HEK293 (cell line): Measurements from ENCODE around the gene ANKRD11.

Experiments used
- CTCF ChIP-seq: fragments of 450-650 bp; formaldehyde crosslinking; IDR thresholded peaks from 2 replicates; pipeline ENCODE4 v1.5.1; 2016; ENCODE audit warnings: missing biosample characterization, missing genetic modification characterization
- GLI4 ChIP-seq: fragments of 450-650 bp; formaldehyde crosslinking; IDR thresholded peaks from 2 replicates; pipeline ENCODE4 v1.5.1; 2016; ENCODE audit warnings: missing biosample characterization, missing genetic modification characterization
- KLF16 ChIP-seq: fragments of 450-650 bp; formaldehyde crosslinking; IDR thresholded peaks from 2 replicates; pipeline ENCODE4 v1.5.1; 2017; ENCODE audit warnings: missing biosample characterization, missing genetic modification characterization
- ZNF26 ChIP-seq: fragments of 450-650 bp; formaldehyde crosslinking; IDR thresholded peaks from 2 replicates; pipeline ENCODE4 v1.5.1; 2016; ENCODE audit warnings: missing biosample characterization, missing genetic modification characterization
- ZNF670 ChIP-seq: fragments of 450-650 bp; formaldehyde crosslinking; IDR thresholded peaks from 2 replicates; pipeline ENCODE4 v1.5.1; 2016; ENCODE audit warnings: missing biosample characterization, missing genetic modification characterization, low read depth
- ZNF776 ChIP-seq: fragments of 450-650 bp; formaldehyde crosslinking; IDR thresholded peaks from 2 replicates; pipeline ENCODE4 v1.5.0; 2017; ENCODE audit warnings: missing biosample characterization, missing genetic modification characterization, borderline replicate concordance
- ZSCAN18 ChIP-seq: fragments of 450-650 bp; formaldehyde crosslinking; IDR thresholded peaks from 2 replicates; pipeline ENCODE4 v1.5.1; 2016; ENCODE audit warnings: missing biosample characterization, missing genetic modification characterization
- ZSCAN30 ChIP-seq: fragments of 450-650 bp; IDR thresholded peaks from 2 replicates; pipeline ENCODE4 v1.5.1; 2018; ENCODE audit warnings: missing biosample characterization, mild to moderate bottlenecking, missing genetic modification characterization, moderate library complexity

- TF ChIP-seq CTCF (tag by site-specific recombination): no peak
- TF ChIP-seq GLI4 (tag by site-specific recombination): no peak
- TF ChIP-seq ZNF670 (tag by site-specific recombination): no peak
- TF ChIP-seq ZSCAN18 (tag by site-specific recombination): no peak
- no peak for TF ChIP-seq KLF16
- TF ChIP-seq ZNF776 (tag by site-specific recombination): no peak
- TF ChIP-seq ZSCAN30 (tag by site-specific recombination): no peak
- TF ChIP-seq ZNF26 (tag by site-specific recombination): no peak
These were observed 108.6 kb downstream of the ANKRD11 start for GRCh38 chr16:89381788-89382187.
